Measurements from ENCODE around the gene IDS. TPM values are rescaled to one million over a fixed set of nuclear protein-coding genes. Genes with fewer than 3 reads are reported as not detected.
"Not testable (repeated sequence)": the region's sequence is repeated elsewhere in the genome, so short reads cannot be mapped to it uniquely, and the experiment has no call there.

Gene IDS
- total RNA-seq, 2 donors from 2014 or later, result 91.1 to 93.1 TPM

DNA sequence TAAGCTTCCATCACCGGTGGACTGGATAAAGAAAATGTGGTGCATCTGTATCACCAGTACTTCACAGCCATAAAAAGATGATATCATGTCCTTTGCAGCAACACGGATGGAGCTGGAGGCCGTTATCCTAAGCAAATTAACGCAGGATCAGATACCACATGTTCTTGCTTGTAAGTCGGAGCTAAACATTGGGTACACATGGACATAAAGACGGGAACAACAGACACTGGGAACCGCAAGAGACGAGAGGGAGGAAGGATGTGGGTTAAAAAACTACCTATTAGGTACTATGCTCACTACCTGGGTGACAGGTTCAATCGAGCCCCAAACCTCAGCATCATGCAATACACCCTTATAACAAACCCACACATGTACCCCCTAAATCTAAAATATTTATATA is 16.3 kb upstream of the IDS start:
- Histone ChIP-seq H3K4me1 (no peaks in the 10 kb centered on the region), H3K27me3 (no peaks in the 10 kb centered on the region), H3K4me3 (no peak overlapping the region), H3K9me3 (no peaks in the 10 kb centered on the region), H3K27ac (no peak overlapping the region), H3K36me3 (no peaks in the 10 kb centered on the region)
- TF ChIP-seq, protein P1, sequence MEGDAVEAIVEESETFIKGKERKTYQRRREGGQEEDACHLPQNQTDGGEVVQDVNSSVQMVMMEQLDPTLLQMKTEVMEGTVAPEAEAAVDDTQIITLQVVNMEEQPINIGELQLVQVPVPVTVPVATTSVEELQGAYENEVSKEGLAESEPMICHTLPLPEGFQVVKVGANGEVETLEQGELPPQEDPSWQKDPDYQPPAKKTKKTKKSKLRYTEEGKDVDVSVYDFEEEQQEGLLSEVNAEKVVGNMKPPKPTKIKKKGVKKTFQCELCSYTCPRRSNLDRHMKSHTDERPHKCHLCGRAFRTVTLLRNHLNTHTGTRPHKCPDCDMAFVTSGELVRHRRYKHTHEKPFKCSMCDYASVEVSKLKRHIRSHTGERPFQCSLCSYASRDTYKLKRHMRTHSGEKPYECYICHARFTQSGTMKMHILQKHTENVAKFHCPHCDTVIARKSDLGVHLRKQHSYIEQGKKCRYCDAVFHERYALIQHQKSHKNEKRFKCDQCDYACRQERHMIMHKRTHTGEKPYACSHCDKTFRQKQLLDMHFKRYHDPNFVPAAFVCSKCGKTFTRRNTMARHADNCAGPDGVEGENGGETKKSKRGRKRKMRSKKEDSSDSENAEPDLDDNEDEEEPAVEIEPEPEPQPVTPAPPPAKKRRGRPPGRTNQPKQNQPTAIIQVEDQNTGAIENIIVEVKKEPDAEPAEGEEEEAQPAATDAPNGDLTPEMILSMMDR (IDR thresholded peaks at IDR 0.05), result no peak
- no peak for DNase-seq (ENCODE audit: low spot score)

DNA sequence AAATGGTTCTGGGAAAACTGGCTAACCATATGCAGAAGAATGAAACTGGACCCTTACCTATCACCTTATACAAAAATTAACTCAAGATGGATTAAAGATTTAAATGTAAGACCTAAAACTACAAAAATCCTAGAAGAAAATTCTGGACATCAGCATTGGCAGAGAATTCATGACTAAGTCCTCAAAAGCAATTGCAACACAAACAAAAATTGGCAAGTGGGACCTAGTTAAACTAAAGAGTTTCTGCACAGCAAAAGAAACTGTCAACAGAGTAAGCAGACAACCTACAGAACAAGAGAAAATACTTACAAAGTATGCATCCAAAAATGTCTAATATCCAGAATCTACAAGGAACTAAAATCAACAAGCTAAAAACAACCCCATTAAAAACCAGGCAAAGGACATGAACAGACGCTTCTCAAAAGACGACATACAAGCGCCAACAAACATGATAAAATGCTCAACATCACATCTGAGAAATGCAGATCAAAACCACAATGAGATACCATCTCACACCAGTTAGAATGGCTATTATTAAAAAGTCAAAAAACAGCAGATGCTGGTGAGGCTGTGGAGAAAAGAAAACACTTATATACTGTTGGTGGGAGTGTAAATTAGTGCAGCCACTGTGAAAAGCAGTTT is 15.7 kb upstream of the IDS start:
- DNase-seq (ENCODE audit: low spot score); H3K4me3 ChIP-seq; H3K36me3 ChIP-seq; H3K4me1 ChIP-seq; H3K27me3 ChIP-seq; H3K27ac ChIP-seq; H3K9me3 ChIP-seq: not testable (repeated sequence)

DNA sequence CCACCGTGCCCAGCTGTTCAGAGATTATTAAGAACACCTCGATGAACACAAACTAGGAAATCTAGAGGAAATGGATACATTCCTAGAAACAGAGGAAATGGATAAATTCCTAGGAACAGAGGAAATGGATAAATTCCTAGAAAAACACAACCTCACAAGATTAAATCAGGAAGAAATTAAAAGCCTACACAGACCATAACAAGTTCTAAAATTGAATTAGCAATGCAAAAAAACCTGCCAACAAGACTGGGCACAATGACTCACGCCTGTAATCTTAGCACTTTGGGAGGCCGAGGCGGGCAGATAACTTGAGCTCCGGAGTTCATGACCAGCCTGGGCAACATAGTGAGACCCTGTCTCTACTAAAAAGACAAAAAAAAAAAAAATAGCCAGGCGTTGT is 13.1 kb upstream of the IDS start:
- Histone ChIP-seq H3K4me1 (no peaks in the 10 kb centered on the region), H3K36me3 (no peaks in the 10 kb centered on the region), H3K27ac (no peak overlapping the region), H3K27me3 (no peaks in the 10 kb centered on the region), H3K4me3 (no peak overlapping the region), H3K9me3 (no peaks in the 10 kb centered on the region)
- no peak for DNase-seq (ENCODE audit: low spot score)
- TF ChIP-seq, protein P1 (IDR thresholded peaks at IDR 0.05), result no peak

DNA sequence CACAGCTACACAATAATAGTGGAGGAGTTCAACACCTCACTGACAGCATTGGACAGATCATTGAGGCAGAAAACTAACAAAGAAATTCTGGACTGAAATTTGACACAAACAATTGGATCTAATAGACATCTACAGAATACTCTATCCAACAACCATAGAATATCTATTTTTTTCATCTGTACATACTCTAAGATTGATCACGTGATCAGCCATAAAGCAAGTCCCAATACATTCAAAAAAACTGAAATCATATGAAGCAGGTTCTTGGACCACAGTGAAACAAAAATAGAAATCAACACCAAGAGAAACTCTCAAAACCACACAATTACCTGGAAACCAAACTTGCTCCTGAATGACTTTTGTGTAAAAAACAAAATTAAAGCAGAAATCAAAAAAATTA is 12.2 kb upstream of the IDS start:
- TF ChIP-seq, protein P1 (IDR thresholded peaks at IDR 0.05), result no peak
- Histone ChIP-seq H3K27me3 (no peaks in the 10 kb centered on the region), H3K4me3 (no peak overlapping the region), H3K9me3 (no peaks in the 10 kb centered on the region), H3K4me1 (no peaks in the 10 kb centered on the region), H3K36me3 (no peaks in the 10 kb centered on the region), H3K27ac (no peak overlapping the region)
- DNase-seq (ENCODE audit: low spot score), result no peak

DNA sequence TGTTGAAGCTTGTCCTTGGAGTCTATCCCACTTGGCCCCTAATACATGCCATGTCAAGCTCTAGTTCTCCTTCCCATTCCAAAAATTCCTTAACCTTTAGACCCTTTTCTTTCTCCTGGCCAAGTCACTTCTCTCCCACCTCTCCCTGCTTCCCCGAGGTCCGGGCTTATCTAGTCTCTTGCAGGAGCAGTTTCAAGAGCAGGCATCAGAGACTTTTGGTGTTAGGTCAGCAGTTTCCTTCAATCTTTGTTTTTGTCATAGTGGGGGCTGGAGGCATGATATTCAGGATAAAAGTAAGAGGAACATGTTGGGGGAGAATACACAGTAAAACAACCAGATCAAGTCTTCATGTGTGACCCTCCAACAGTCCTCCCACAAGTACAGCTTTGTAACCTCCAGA is 11.5 kb upstream of the IDS start:
- DNase-seq (ENCODE audit: low spot score), result no peak
- Histone ChIP-seq H3K4me1 (no peaks in the 10 kb centered on the region), H3K27ac (no peak overlapping the region), H3K4me3 (no peak overlapping the region), H3K9me3 (no peaks in the 10 kb centered on the region), H3K36me3 (no peaks in the 10 kb centered on the region), H3K27me3 (no peaks in the 10 kb centered on the region)
- TF ChIP-seq, protein P1 (IDR thresholded peaks at IDR 0.05), result no peak

DNA sequence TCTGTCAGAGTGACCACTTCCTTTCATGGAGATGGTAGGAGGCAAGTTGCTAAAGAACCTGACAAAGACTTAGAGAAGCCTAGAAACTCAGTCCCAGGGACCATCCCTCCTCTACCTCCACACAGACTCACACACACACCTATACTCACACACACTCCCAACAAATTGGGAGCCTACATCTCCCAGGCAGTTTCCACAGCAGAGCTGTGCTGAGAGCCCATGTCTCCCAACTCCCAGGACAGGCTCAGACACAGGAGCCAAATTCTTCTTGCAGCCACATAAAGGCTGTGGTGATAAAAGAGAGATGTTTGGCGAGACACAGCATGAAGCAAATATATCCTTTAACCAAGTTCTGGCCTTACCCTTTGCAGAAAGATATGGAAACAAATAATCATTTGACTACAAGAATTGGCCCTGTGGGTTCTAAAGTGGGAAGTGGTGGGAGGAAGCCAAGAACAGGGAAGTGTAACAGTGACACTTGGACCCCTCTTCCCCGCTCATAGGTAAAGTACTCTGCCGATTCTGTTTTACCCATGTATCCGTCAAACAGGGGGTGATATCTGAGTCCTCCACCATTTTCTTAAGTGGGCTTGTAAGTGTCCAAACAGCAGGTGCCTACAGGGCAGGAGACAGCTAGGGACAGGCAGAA is 11.0 kb upstream of the IDS start:
- TF ChIP-seq, protein P1 (IDR thresholded peaks at IDR 0.05), result no peak
- H3K9me3 ChIP-seq, result no peaks in the 10 kb centered on the region
- H3K27ac ChIP-seq, result no peak overlapping the region
- no peak for DNase-seq (ENCODE audit: low spot score)
- H3K4me1 ChIP-seq, result no peaks in the 10 kb centered on the region
- H3K4me3 ChIP-seq, result no peak overlapping the region
- no peaks in the 10 kb centered on the region for H3K27me3 ChIP-seq
- H3K36me3 ChIP-seq, result no peaks in the 10 kb centered on the region

Data from right atrium auricular region (tissue), 2 donors.